Chondrocyte (in vitro differentiated cells): ENCODE measurements around the gene SLC38A9. TPM values are rescaled to one million over a fixed set of nuclear protein-coding genes. Genes with fewer than 3 reads are reported as not detected.

Experiments used
- DNase-seq: peaks from one replicate; pipeline ENCODE4 v3.0.0; 2021; ENCODE audit warnings: mixed read lengths, low spot score
- H3K27ac Mint-ChIP-seq: one replicate; pipeline ENCODE4 v1.8.0; 2021; ENCODE audit warnings: mild to moderate bottlenecking, moderate library complexity, mixed read lengths; ENCODE audit not compliant: unreplicated experiment
- H3K27me3 Mint-ChIP-seq: 2 replicates; pipeline ENCODE4 v1.8.0; 2021; ENCODE audit warnings: low read depth, mixed read lengths
- H3K36me3 Mint-ChIP-seq: 2 replicates; pipeline ENCODE4 v1.8.0; 2021; ENCODE audit warnings: low read depth, mixed read lengths
- H3K4me1 Mint-ChIP-seq: 2 replicates; pipeline ENCODE4 v1.8.0; 2021; ENCODE audit warnings: low read depth, mild to moderate bottlenecking, mixed read lengths
- H3K4me3 Mint-ChIP-seq: one replicate; pipeline ENCODE4 v1.8.0; 2021; ENCODE audit warnings: mild to moderate bottlenecking, moderate library complexity, mixed read lengths; ENCODE audit not compliant: unreplicated experiment
- H3K9me3 Mint-ChIP-seq: 2 replicates; pipeline ENCODE4 v1.8.0; 2021; ENCODE audit warnings: low read depth, mixed read lengths
- CTCF ChIP-seq: fragments of 200-600 bp; sonication (generic); IDR thresholded peaks from 2 replicates; pipeline ENCODE4 v1.5.0; 2021; ENCODE audit warnings: antibody characterized with exemption, mild to moderate bottlenecking, moderate library complexity
- total RNA-seq: library from RNA; stranded (reverse); gene quantifications from 3 replicates; pipeline ENCODE4 v1.2.1, GENCODE V29; 2021

SLC38A9 gene
- total RNA-seq, 1 donor from 2014 or later, result 20.7 TPM

GRCh38 chr5:55600086-55600485 is 112.0 kb downstream of the SLC38A9 start:
- H3K4me1 Mint-ChIP-seq, result peaks cover 72% of the 10 kb centered on the region

GRCh38 chr5:55599148-55600050 is 112.7 kb downstream of the SLC38A9 start:
- Mint-ChIP-seq H3K36me3 (no peaks in the 10 kb centered on the region), H3K27me3 (no peaks in the 10 kb centered on the region), H3K9me3 (no peaks in the 10 kb centered on the region), H3K27ac (peak overlapping the region; percentile 99), H3K4me1 (peaks cover 68% of the 10 kb centered on the region), H3K4me3 (no peak overlapping the region)
- DNase-seq, result no peak
- no peak for TF ChIP-seq CTCF

More at GRCh38 chr5:55600086-55600485, 112.0 kb downstream of the SLC38A9 start:
- H3K27ac Mint-ChIP-seq, result peak overlapping the region; percentile 99
- no peaks in the 10 kb centered on the region for H3K36me3 Mint-ChIP-seq
- peak overlapping the region; percentile 60 for H3K4me3 Mint-ChIP-seq
- DNase-seq, result no peak
- no peak for TF ChIP-seq CTCF
- no peaks in the 10 kb centered on the region for H3K9me3 Mint-ChIP-seq
- no peaks in the 10 kb centered on the region for H3K27me3 Mint-ChIP-seq

- Mint-ChIP-seq H3K4me3 (no peak overlapping the region), H3K36me3 (no peaks in the 10 kb centered on the region), H3K4me1 (peaks cover 61% of the 10 kb centered on the region), H3K27ac (peak overlapping the region; percentile 43), H3K27me3 (no peaks in the 10 kb centered on the region), H3K9me3 (no peaks in the 10 kb centered on the region)
- no peak for DNase-seq
- no peak for TF ChIP-seq CTCF
Measured at GRCh38 chr5:55597014-55597981, 114.8 kb downstream of the SLC38A9 start.

GRCh38 chr5:55594671-55595070 is 117.5 kb downstream of the SLC38A9 start:
- H3K36me3 Mint-ChIP-seq, result peaks cover 2% of the 10 kb centered on the region
- H3K27ac Mint-ChIP-seq, result no peak overlapping the region
- no peaks in the 10 kb centered on the region for H3K9me3 Mint-ChIP-seq
- no peaks in the 10 kb centered on the region for H3K27me3 Mint-ChIP-seq
- no peak for DNase-seq
- no peak for TF ChIP-seq CTCF
- peaks cover 36% of the 10 kb centered on the region for H3K4me1 Mint-ChIP-seq
- no peak overlapping the region for H3K4me3 Mint-ChIP-seq

- H3K9me3 Mint-ChIP-seq, result no peaks in the 10 kb centered on the region
- DNase-seq, result no peak
- no peak for TF ChIP-seq CTCF
- H3K4me3 Mint-ChIP-seq, result no peak overlapping the region
- H3K27ac Mint-ChIP-seq, result no peak overlapping the region
- H3K27me3 Mint-ChIP-seq, result no peaks in the 10 kb centered on the region
- H3K36me3 Mint-ChIP-seq, result peaks cover 2% of the 10 kb centered on the region
- H3K4me1 Mint-ChIP-seq, result peaks cover 30% of the 10 kb centered on the region
Measured at GRCh38 chr5:55593115-55593472, 119.0 kb downstream of the SLC38A9 start.
